Ectodermal cell (in vitro differentiated cells): ENCODE data around the gene PHTF2.
"Not testable (repeated sequence)": the region's sequence is repeated elsewhere in the genome, so short reads cannot be mapped to it uniquely, and the experiment has no call there.

Source experiments
- H3K27ac ChIP-seq: 2 replicates; pipeline ENCODE4 v1.7.0; 2013; ENCODE audit warnings: mild to moderate bottlenecking, low read depth, low read length; ENCODE audit not compliant: insufficient read depth, poor library complexity, severe bottlenecking
- H3K27me3 ChIP-seq: 2 replicates; pipeline ENCODE4 v1.7.0; 2013; ENCODE audit warnings: mild to moderate bottlenecking, low read length; ENCODE audit not compliant: insufficient read depth, control insufficient read depth, poor library complexity, severe bottlenecking
- H3K36me3 ChIP-seq: one replicate; pipeline ENCODE4 v1.7.0; 2013; ENCODE audit warnings: low read length; ENCODE audit not compliant: control insufficient read depth, insufficient read depth
- H3K4me1 ChIP-seq: one replicate; pipeline ENCODE4 v1.7.0; 2013; ENCODE audit warnings: low read length; ENCODE audit not compliant: control insufficient read depth, insufficient read depth
- H3K4me3 ChIP-seq: 2 replicates; pipeline ENCODE4 v1.7.0; 2013; ENCODE audit warnings: low read depth, low read length, control low read depth; ENCODE audit not compliant: insufficient read depth
- H3K9me3 ChIP-seq: 2 replicates; pipeline ENCODE4 v1.7.0; 2013; ENCODE audit warnings: mild to moderate bottlenecking, low read length, moderate library complexity; ENCODE audit not compliant: control insufficient read depth
- WGBS, 2 experiments: methylation state at CpG; one replicate each; pipeline ENCODE4 v1.1.7; 2013; ENCODE audit warnings: missing lambda C conversion rate in 2 of 2; 5-methylcytosine and 5-hydroxymethylcytosine counted together

Gene PHTF2

DNA sequence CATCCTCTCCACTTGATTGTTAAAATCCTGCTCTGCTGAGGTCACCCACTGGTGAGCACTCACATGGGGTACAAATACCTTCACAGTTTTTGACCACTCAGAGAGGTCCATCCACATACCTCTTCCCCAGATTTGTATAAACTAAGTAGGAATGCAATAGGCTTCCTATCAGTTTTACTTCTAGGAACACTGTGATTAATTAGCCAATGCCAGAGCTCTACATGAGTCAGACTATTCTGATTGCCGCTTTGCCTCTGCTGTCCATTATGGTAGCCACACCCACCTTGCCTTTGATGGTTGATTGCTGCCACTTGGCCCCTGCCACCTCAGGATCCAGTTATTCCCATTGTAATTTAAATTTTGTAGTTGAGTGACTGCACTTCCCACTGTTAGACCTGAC lies 73.7 kb downstream of the PHTF2 start:
- H3K27ac ChIP-seq, H3K4me1 ChIP-seq, H3K27me3 ChIP-seq, H3K36me3 ChIP-seq, H3K4me3 ChIP-seq, H3K9me3 ChIP-seq: not testable (repeated sequence)
- WGBS, 2 experiments: 92% methylated on average over 1 of the region's 1 CpG

DNA sequence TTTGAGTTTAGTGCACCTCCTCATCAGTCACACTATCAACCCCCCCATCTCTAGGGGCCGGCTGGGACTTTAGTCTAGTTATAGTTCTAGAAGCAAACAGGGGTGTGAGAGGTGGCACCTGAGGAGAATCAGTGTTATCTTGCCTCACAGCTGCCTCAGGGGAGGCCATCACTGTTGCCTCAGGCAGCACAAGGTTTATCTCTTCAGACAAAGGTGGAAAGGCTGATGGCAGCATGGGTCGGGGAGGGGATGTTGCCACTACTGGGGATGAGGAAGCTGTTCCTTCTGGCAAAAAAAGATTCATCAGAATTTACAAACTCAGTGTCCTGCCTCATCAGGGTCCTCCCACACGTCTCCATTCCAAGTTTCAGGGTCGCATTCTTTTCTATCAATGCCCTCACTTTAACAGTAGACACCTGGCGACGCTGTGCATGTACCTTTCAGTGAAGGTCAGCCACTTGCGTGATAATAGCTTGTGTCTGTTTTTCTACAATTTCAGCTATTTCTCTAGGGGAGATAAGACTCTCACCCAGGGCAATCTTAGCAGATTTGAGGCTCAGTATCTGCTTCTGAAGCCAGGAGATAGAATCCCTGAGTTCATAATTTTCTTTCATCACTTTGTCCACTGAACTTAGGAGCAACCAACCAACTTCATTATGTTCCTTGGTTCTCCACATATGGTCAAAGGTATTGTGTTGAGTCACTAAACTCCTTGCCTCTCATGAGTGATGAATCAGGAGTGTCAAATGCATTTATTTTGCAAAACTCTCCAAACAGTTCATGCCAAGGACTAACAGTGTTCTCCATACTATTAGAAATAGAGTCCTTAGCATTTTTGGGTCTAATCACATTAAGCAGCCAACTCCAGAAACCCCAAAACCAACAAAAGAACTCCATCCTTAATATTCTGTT lies 75.1 kb downstream of the PHTF2 start:
- not testable (repeated sequence) for H3K27me3 ChIP-seq, H3K27ac ChIP-seq
- WGBS, 2 experiments: 95 to 96% methylated on average over 6 to 7 of the region's 7 CpGs

DNA sequence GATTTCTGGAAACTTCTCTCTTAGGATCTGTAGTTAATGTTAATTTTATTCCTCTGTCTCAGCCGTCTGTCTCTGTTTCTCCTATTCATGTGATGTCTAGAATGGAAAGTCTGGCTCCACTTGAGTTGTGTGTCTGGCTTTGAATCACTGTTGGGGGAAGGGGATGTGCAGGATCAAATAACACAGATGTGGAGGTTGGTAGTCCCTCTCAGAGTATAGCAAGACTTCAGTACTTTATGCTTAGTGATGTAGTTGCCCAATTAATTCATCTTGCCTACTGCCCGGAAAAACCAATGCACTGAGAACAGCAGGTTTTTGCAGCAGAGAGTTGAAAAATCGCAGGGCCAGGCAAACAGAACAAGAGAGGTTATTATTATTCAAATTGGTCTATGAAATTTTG lies 79.2 kb downstream of the PHTF2 start:
- no peak overlapping the region for H3K4me3 ChIP-seq
- no peaks in the 10 kb centered on the region for H3K4me1 ChIP-seq
- H3K27ac ChIP-seq: no peak overlapping the region

More for the DNA sequence above, 75.1 kb downstream of the PHTF2 start:
- not testable (repeated sequence) for H3K4me1 ChIP-seq, H3K36me3 ChIP-seq, H3K4me3 ChIP-seq, H3K9me3 ChIP-seq

DNA sequence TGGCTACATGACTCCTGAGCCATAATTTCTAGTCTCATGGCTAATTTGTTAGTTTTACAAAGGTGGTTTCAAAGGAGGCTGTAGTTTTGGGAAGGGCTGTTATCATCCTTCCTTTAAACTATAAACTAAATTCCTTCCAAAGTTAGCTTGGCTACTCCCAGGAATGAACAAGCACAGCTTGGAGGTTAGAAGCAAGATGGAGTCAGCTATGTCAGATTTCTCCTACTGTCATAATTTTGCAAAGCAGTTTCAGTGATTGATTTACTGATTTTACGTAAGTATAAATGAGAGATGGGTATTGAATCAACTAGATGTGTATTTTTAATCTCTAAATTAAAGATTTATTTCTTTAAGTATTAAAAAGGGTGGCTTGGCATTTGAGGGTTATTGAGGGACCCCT lies 79.9 kb downstream of the PHTF2 start:
- Histone ChIP-seq H3K4me1 (no peaks in the 10 kb centered on the region), H3K27ac (no peak overlapping the region), H3K27me3 (no peaks in the 10 kb centered on the region), H3K4me3 (no peak overlapping the region), H3K9me3 (no peaks in the 10 kb centered on the region), H3K36me3 (no peaks in the 10 kb centered on the region)
- WGBS, 2 experiments: 100% methylated on average over 1 of the region's 1 CpG; no CpG with 5 or more reads in 1 of the 2 experiments

More for the DNA sequence above, 79.2 kb downstream of the PHTF2 start:
- WGBS, 2 experiments: 86 to 94% methylated on average over 3 of the region's 3 CpGs
- Histone ChIP-seq H3K36me3 (no peaks in the 10 kb centered on the region), H3K27me3 (no peaks in the 10 kb centered on the region), H3K9me3 (no peaks in the 10 kb centered on the region)

DNA sequence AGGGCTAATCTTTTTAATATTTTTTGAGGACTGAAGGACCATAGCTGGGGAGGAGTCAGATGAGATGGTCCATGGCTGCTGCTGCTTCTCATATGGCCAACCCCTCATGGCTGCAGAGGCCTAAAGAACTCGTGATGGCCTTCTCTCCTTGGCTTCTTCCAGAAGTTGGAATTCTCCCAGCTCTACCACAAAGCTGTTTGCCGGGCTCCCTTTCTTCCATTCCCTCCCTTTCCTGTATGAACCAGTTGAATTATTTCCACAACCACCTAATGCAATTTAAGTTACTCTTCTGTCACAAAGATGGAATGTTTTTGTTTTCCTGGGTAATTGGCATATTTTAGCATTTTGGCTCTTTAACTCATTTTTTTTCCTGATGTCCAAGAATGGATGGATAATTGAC lies 80.7 kb downstream of the PHTF2 start:
- 95 to 97% methylated on average over 2 of the region's 2 CpGs for WGBS, 2 experiments
- no peaks in the 10 kb centered on the region for H3K36me3 ChIP-seq
- H3K9me3 ChIP-seq: no peaks in the 10 kb centered on the region
- no peaks in the 10 kb centered on the region for H3K4me1 ChIP-seq
- H3K4me3 ChIP-seq: no peak overlapping the region
- H3K27ac ChIP-seq: no peak overlapping the region
- no peaks in the 10 kb centered on the region for H3K27me3 ChIP-seq

DNA sequence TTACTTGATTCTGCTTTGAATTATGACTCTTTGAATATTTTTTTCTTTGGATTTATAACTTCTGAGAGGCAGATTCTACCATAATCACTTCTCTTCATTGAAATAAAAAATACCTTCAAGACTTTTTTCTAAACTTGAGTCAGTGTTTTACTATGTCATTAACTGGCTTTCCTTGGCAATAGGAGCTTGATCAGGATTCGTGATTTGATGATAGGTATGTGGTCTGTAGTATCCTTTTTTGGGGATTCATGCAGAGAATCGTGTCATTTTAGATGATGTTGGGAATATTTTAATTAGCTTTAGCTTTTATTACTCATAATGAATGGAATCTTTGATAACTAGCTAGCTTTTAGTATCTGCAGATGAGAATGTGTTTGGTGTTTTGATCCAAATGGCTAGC lies 83.3 kb downstream of the PHTF2 start:
- Histone ChIP-seq H3K27me3 (no peaks in the 10 kb centered on the region), H3K9me3 (no peaks in the 10 kb centered on the region), H3K27ac (no peak overlapping the region), H3K36me3 (no peaks in the 10 kb centered on the region), H3K4me1 (no peaks in the 10 kb centered on the region), H3K4me3 (no peak overlapping the region)
- WGBS, 2 experiments: 88 to 95% methylated on average over 2 of the region's 2 CpGs

DNA sequence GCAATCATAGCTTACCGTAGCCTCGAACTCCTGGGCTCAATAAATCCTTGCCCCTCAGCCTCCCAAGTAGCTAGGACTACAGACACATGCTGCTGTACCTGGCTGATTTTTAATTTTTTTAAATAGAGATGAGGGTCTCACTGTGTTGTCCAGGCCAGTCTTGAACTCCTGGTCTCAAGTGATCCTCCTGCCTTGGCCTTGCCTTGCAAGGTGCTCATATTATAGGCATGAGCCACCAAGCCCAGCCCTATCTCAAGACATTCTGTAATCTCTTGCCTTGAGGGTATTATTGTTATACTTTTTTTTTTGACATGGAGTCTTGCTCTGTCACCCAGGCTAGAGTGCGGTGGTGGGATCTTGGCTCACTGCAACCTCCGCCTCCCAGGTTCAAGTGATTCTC lies 86.6 kb downstream of the PHTF2 start:
- Histone ChIP-seq H3K36me3 (no peaks in the 10 kb centered on the region), H3K9me3 (no peaks in the 10 kb centered on the region), H3K4me3 (no peak overlapping the region), H3K27me3 (no peaks in the 10 kb centered on the region), H3K27ac (no peak overlapping the region), H3K4me1 (no peaks in the 10 kb centered on the region)
- 95 to 99% methylated on average over 4 of the region's 4 CpGs for WGBS, 2 experiments

DNA sequence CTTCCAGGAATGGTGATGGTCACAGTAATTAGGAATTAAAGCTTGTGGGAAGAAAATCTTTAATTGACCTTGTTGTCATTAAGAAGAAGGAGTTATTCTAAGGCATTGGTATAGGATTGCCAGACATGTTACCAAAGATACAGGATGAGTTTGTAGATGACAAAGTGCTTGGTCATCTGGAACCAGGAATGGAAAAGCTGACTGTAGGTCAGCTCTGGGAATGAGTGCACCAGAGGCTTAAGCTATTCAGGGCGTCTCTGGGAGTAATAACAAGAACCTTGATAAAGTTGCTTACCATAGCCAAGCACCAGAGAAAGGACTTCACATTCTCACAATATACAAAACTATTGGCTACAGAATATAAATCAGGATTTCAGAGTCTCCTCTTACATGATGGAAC lies 89.0 kb downstream of the PHTF2 start:
- no peaks in the 10 kb centered on the region for H3K36me3 ChIP-seq
- H3K4me3 ChIP-seq: no peak overlapping the region
- WGBS, 2 experiments: 85 to 90% methylated on average over 1 of the region's 1 CpG
- no peaks in the 10 kb centered on the region for H3K9me3 ChIP-seq
- no peak overlapping the region for H3K27ac ChIP-seq
- no peaks in the 10 kb centered on the region for H3K27me3 ChIP-seq
- H3K4me1 ChIP-seq: no peaks in the 10 kb centered on the region

DNA sequence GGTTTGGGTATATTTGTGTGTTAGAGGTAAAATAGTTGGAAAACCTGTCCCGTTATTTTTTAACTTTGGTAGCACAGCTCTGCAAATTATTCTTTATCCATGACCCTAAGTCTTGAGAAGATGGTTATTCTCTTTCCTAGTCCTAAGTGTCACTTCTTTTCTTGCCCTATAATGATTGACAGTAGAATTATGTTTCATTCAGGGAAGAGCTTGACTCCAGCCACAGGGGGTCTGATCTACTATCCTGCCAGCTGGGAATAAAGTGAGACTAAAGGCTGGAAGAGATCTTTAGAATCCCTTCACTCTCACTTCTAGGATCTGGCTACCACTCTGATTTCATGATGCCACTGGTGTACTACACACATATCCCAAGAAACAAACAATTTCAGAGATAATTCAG lies 90.4 kb downstream of the PHTF2 start:
- no peaks in the 10 kb centered on the region for H3K36me3 ChIP-seq
- WGBS, 2 experiments: 85% methylated on average over 1 of the region's 1 CpG; no CpG with 5 or more reads in 1 of the 2 experiments
- H3K9me3 ChIP-seq: no peaks in the 10 kb centered on the region
- H3K27ac ChIP-seq: no peak overlapping the region
- no peak overlapping the region for H3K4me3 ChIP-seq
- no peaks in the 10 kb centered on the region for H3K27me3 ChIP-seq
- H3K4me1 ChIP-seq: no peaks in the 10 kb centered on the region

DNA sequence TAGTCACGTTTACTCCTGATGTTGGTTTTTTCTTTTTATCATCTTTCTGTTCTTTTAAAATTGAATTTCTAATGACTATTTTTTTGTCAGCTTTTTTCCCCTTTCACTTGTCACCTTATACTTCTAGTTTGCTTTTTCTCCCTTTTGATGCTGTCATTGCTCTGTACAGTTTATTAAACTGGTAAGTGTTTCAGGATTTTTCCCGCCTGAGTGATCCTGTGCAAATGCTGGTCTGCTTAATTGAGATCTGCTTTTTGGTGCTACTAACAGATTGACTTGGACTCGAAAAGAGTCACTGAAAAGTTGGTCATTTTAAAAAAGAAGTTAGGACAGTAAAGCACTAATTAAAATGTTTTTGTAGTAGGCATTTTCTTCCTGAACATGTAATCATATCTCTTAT lies 95.2 kb downstream of the PHTF2 start:
- H3K27ac ChIP-seq: no peak overlapping the region
- 91 to 94% methylated on average over 2 of the region's 3 CpGs for WGBS, 2 experiments

More for the DNA sequence above, 95.2 kb downstream of the PHTF2 start:
- Histone ChIP-seq H3K4me3 (no peak overlapping the region), H3K36me3 (no peaks in the 10 kb centered on the region), H3K27me3 (no peaks in the 10 kb centered on the region), H3K9me3 (no peaks in the 10 kb centered on the region), H3K4me1 (no peaks in the 10 kb centered on the region)
